OCI-LY1 (cell line): ENCODE measurements around the gene SLC5A12.

Experiments used
- CTCF ChIP-seq: fragments of 200-600 bp; sonication (generic), shearing (Covaris generic); IDR thresholded peaks from 2 replicates; pipeline ENCODE4 v1.5.1; 2017; ENCODE audit warnings: mild to moderate bottlenecking, antibody characterized with exemption, low read length, moderate library complexity, mixed read lengths
- EZH2 ChIP-seq: fragments of 200-600 bp; sonication (generic), shearing (Covaris generic); IDR thresholded peaks from 2 replicates; pipeline ENCODE4 v1.8.0; 2017; ENCODE audit warnings: borderline replicate concordance, mixed run types, mild to moderate bottlenecking, antibody characterized with exemption, low read length, moderate library complexity, mixed read lengths

GRCh38 chr11:26702406-26702805 lies 19.5 kb downstream of the SLC5A12 start:
- no peak for TF ChIP-seq CTCF
- no peak for TF ChIP-seq EZH2
